Glutamatergic neuron (in vitro differentiated cells): ENCODE data around the gene DLL4. TPM values are rescaled to one million over a fixed set of nuclear protein-coding genes. Genes with fewer than 3 reads are reported as not detected.

ENCODE experiments used
- DNase-seq: peaks from one replicate; pipeline ENCODE4 v3.0.0; 2022
- H3K27ac Mint-ChIP-seq: one replicate; pipeline ENCODE4 v1.8.0; 2020; ENCODE audit warnings: mild to moderate bottlenecking, mixed read lengths, inconsistent platforms; ENCODE audit not compliant: unreplicated experiment
- H3K27me3 Mint-ChIP-seq: one replicate; pipeline ENCODE4 v1.8.0; 2020; ENCODE audit warnings: mild to moderate bottlenecking, moderate library complexity, mixed read lengths, inconsistent platforms; ENCODE audit not compliant: unreplicated experiment
- H3K36me3 Mint-ChIP-seq: one replicate; pipeline ENCODE4 v1.8.0; 2020; ENCODE audit warnings: mild to moderate bottlenecking, mixed read lengths, inconsistent platforms; ENCODE audit not compliant: unreplicated experiment
- H3K4me1 Mint-ChIP-seq: one replicate; pipeline ENCODE4 v1.8.0; 2020; ENCODE audit warnings: mild to moderate bottlenecking, low read depth, mixed read lengths, inconsistent platforms; ENCODE audit not compliant: unreplicated experiment
- H3K4me3 Mint-ChIP-seq: one replicate; pipeline ENCODE4 v1.8.0; 2020; ENCODE audit warnings: mild to moderate bottlenecking, mixed read lengths, inconsistent platforms; ENCODE audit not compliant: unreplicated experiment
- H3K9me3 Mint-ChIP-seq: one replicate; pipeline ENCODE4 v1.8.0; 2020; ENCODE audit warnings: mild to moderate bottlenecking, moderate library complexity, mixed read lengths, inconsistent platforms; ENCODE audit not compliant: unreplicated experiment
- total RNA-seq: library from RNA; stranded (reverse); fragmentation: NEBNext Ultra II Directional; extraction: Animal tissue kit (Norgen Biotek cat#: 25700); gene quantifications from one replicate; pipeline ENCODE4 v1.2.1, GENCODE V29; 2021; ENCODE audit not compliant: unreplicated experiment
- TF ChIP-seq, protein P1 (sequence below): fragments of 200-600 bp; sonication (generic); IDR thresholded peaks from one replicate; pipeline ENCODE4 v1.5.0; 2021; ENCODE audit not compliant: partially characterized antibody, unreplicated experiment

DLL4 gene
- total RNA-seq, 1 donor from 2014 or later = 12.5 TPM

DNA sequence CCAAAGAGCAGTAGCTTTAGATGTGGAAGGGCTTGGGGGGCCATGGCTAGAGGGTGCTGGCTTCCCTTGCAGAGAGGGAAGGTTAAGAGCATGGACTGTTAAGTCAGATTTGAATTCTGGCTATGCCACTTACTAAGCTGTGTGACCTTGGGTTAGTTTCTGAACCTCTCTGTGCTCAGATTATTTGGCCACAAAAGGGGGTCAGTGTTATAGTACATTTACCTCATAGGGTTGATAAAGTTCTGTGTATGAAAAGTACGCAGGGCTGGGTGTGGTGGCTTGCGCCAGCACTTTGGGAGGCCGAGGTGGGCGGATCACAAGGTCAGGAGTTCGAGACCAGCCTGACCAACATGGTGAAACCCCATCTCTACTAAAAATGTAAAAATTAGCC, 28.1 kb upstream of the DLL4 start:
- TF ChIP-seq, protein P1, sequence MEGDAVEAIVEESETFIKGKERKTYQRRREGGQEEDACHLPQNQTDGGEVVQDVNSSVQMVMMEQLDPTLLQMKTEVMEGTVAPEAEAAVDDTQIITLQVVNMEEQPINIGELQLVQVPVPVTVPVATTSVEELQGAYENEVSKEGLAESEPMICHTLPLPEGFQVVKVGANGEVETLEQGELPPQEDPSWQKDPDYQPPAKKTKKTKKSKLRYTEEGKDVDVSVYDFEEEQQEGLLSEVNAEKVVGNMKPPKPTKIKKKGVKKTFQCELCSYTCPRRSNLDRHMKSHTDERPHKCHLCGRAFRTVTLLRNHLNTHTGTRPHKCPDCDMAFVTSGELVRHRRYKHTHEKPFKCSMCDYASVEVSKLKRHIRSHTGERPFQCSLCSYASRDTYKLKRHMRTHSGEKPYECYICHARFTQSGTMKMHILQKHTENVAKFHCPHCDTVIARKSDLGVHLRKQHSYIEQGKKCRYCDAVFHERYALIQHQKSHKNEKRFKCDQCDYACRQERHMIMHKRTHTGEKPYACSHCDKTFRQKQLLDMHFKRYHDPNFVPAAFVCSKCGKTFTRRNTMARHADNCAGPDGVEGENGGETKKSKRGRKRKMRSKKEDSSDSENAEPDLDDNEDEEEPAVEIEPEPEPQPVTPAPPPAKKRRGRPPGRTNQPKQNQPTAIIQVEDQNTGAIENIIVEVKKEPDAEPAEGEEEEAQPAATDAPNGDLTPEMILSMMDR = no peak
- Mint-ChIP-seq H3K4me3 (peak overlapping the region; percentile 34), H3K27ac (no peak overlapping the region), H3K4me1 (peaks cover 11% of the 10 kb centered on the region), H3K36me3 (no peaks in the 10 kb centered on the region), H3K27me3 (peaks cover 3% of the 10 kb centered on the region), H3K9me3 (peaks cover 5% of the 10 kb centered on the region)
- no peak for DNase-seq

DNA sequence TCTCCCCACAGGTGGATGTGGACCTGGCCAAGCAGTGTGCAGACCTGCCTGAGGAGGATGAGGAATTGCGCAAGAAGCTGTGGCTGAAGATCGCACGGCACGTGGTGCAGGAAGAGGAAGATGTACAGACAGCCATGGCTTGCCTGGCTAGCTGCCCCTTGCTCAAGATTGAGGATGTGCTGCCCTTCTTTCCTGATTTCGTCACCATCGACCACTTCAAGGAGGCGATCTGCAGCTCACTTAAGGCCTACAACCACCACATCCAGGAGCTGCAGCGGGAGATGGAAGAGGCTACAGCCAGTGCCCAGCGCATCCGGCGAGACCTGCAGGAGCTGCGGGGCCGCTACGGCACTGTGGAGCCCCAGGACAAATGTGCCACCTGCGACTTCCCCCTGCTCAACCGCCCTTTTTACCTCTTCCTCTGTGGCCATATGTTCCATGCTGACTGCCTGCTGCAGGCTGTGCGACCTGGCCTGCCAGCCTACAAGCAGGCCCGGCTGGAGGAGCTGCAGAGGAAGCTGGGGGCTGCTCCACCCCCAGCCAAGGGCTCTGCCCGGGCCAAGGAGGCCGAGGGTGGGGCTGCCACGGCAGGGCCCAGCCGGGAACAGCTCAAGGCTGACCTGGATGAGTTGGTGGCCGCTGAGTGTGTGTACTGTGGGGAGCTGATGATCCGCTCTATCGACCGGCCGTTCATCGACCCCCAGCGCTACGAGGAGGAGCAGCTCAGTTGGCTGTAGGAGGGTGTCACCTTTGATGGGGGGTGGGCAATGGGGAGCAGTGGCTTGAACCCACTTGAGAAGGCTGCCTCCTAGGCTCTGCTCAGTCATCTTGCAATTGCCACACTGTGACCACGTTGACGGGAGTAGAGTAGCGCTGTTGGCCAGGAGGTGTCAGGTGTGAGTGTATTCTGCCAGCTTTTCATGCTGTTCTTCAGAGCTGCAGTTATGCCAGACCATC, 26.3 kb upstream of the DLL4 start:
- peaks cover 11% of the 10 kb centered on the region for H3K4me1 Mint-ChIP-seq
- peaks cover 5% of the 10 kb centered on the region for H3K9me3 Mint-ChIP-seq
- TF ChIP-seq, protein P1 = no peak
- H3K36me3 Mint-ChIP-seq = no peaks in the 10 kb centered on the region
- no peak for DNase-seq
- no peak overlapping the region for H3K4me3 Mint-ChIP-seq
- peak overlapping the region; percentile 43 for H3K27ac Mint-ChIP-seq
- peaks cover 3% of the 10 kb centered on the region for H3K27me3 Mint-ChIP-seq

DNA sequence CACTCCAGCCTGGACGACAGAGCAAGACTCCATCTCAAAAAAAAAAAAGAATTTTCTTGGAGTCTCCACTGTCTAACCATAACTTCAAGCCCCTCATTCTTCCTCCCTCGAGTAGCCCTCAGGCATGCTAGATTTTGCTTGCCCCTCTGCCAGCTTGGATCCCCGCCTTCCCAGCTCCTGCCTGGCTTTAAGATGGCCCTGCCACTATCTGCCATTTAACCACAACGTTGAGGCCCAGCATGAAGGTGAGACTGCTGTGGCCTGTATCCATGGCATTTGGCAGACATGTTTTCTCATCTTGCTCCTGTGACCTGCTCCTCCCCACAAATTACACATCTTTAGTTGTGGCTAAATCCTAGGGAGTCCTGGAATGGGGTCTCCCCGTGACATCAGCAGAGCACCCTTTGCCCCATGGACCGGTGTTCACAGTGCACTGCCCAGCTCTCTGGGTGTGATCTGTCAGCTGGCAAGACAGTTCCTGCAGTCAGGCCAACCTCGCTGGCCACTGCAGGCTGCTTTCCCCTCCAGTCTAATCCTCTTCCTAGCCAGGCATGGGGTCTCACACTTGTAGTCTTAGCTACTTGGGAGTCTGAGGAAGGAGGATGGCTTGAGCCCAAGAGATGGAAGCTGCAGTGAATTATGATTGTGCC, 24.5 kb upstream of the DLL4 start:
- H3K4me3 Mint-ChIP-seq = peak overlapping the region; percentile 63
- H3K9me3 Mint-ChIP-seq = peaks cover 5% of the 10 kb centered on the region
- TF ChIP-seq, protein P1 = no peak
- no peaks in the 10 kb centered on the region for H3K36me3 Mint-ChIP-seq
- peaks cover 21% of the 10 kb centered on the region for H3K4me1 Mint-ChIP-seq
- no peak for DNase-seq
- peak overlapping the region; percentile 17 for H3K27ac Mint-ChIP-seq
- H3K27me3 Mint-ChIP-seq = peaks cover 3% of the 10 kb centered on the region

DNA sequence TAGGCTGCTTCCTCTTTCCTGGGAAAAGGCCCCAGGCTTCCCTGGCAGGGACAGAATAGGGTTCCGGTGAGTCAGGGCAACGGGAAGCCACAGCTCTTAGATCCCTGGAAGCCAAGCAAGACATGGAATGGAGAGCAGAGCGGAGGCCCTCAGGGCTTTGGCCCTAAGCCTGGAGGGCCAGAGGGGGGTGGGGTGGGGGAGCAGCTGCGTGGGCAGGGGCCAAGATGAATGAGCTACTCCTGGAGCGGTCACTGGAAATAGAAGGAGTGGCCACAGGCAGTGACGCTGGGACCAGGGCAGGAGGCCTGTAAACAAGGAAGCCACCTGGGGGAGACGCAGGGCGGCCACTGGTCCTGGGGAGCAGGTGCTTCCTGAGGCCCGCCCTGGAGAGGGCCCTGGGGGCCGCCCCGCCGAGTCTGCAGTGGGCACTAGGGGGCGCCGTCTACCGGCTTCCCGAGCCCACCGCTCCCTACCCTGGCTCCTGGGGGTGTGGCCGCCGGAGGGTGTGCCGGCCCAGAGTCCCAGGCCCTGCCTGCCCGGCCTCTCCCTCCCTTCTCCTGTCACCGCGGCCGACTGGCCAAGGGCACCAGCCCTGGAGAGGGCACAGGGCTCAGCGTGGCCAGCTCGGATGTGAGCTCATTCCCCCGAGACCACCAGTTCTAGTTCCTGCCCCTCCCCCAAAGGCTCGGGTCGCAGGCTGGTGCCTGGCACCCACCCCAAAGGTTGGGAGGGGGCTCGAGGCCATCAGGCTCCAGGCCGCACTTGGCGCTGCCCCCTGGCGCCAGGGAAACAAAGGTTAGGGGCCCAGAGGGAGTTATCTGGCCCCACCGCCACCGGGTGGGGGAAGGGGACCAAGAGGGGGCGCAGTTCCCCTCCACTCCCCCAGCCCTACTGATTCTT, 22.8 kb upstream of the DLL4 start:
- Mint-ChIP-seq H3K27ac (peak overlapping the region; percentile 85), H3K4me3 (peak overlapping the region; percentile 49), H3K9me3 (peaks cover 7% of the 10 kb centered on the region), H3K27me3 (peaks cover 5% of the 10 kb centered on the region), H3K4me1 (peaks cover 38% of the 10 kb centered on the region), H3K36me3 (no peaks in the 10 kb centered on the region)
- DNase-seq = peak; percentile 95
- TF ChIP-seq, protein P1 = peak; percentile 96
